Activated CD8-positive, alpha-beta memory T cell treated with anti-CD3 and anti-CD28 coated beads for 1 hour (primary cell): ENCODE results near the gene EVA1A.

ENCODE experiments used
- DNase-seq, 2 donors: peaks; one replicate each; pipeline ENCODE4 v3.0.0-alpha.2; 2020; ENCODE audit warnings: low read depth in 1 of 2; ENCODE audit errors: extremely low read depth in 1 of 2

EVA1A gene

GRCh38 chr2:75560768-75561565 is at the start of gene EVA1A:
TSS of gene EVA1A (minus strand) at chr2:75560939. CDS start at chr2:75518140, 42,799 bp downstream.
- no peak for DNase-seq

- no peak for DNase-seq
Measured at GRCh38 chr2:75609937-75610508, 49.3 kb upstream of the EVA1A start.

- DNase-seq = no peak
Measured at GRCh38 chr2:75609334-75609689, 48.6 kb upstream of the EVA1A start.

- DNase-seq = peak in 1 of 2 donors; percentile 14
Measured at GRCh38 chr2:75608684-75609333, 48.1 kb upstream of the EVA1A start.

- DNase-seq = no peak
Measured at GRCh38 chr2:75607988-75608683, 47.4 kb upstream of the EVA1A start.

GRCh38 chr2:75607400-75607798 is 46.7 kb upstream of the EVA1A start:
- no peak for DNase-seq

GRCh38 chr2:75606761-75607399 is 46.1 kb upstream of the EVA1A start:
- DNase-seq = no peak

- no peak for DNase-seq
Measured at GRCh38 chr2:75605770-75606529, 45.2 kb upstream of the EVA1A start.

GRCh38 chr2:75604484-75604883 is 43.7 kb upstream of the EVA1A start:
- DNase-seq = no peak

GRCh38 chr2:75603477-75603876 is 42.7 kb upstream of the EVA1A start:
- no peak for DNase-seq

GRCh38 chr2:75602724-75603342 is 42.1 kb upstream of the EVA1A start:
- DNase-seq = no peak

- DNase-seq = no peak
Measured at GRCh38 chr2:75600461-75601011, 39.8 kb upstream of the EVA1A start.

- no peak for DNase-seq
Measured at GRCh38 chr2:75598589-75599155, 37.9 kb upstream of the EVA1A start.

GRCh38 chr2:75597949-75598348 is 37.2 kb upstream of the EVA1A start:
- DNase-seq = no peak

GRCh38 chr2:75596784-75597183 is 36.0 kb upstream of the EVA1A start:
- DNase-seq = no peak

GRCh38 chr2:75595541-75596395 is 35.0 kb upstream of the EVA1A start:
- DNase-seq = no peak

GRCh38 chr2:75594596-75594995 is 33.9 kb upstream of the EVA1A start:
- DNase-seq = no peak

- DNase-seq = no peak
Measured at GRCh38 chr2:75592888-75593287, 32.1 kb upstream of the EVA1A start.
